ENCODE measurements around the gene THAP4.

THAP4 gene

DNA sequence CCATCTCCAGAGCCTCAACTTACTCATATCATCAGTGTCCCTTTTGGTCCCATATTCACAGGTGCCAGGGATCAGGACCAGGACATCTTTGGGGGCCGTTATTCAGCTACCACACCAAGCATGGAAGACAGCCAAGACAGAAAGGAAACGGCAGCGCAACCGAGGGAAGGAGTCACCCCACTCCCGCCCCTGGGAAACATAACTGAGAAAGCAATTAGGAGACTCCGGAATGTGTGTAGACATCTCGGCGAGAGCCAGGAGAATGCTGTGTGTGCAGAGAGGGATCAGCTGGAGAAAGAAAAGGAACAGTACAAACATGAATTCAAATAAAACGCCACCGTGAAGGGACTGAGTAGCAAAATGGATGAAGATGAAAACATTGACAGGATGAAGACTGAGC lies 91.9 kb downstream of the THAP4 start:
- no peak for TF ChIP-seq CTCF (IDR thresholded peaks at IDR 0.05)

DNA sequence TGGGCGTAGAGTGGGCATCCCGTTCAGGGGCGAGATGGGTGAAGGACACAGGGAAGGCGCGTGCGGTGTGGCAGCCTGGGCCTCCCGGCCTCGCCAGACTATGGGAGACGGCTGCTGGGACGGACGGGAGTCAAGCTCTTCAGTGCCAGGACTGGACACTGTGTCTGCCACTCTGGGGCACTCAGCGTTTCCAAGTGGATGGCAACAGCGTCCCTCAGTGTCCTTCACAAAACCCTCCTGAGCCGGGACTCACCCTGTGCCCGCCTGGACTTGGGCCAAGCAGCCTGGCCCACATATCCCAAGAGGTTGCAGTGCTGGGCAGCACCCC lies 94.7 kb downstream of the THAP4 start:
- no peak for TF ChIP-seq CTCF (IDR thresholded peaks at IDR 0.05)

- no peak for TF ChIP-seq CTCF (IDR thresholded peaks at IDR 0.05)
Measured at GRCh38 chr2:241541564-241542277, 95.2 kb downstream of the THAP4 start.

- TF ChIP-seq CTCF (IDR thresholded peaks at IDR 0.05): no peak
Measured at GRCh38 chr2:241540771-241541561, 96.0 kb downstream of the THAP4 start.

GRCh38 chr2:241540401-241540770 lies 96.6 kb downstream of the THAP4 start:
- TF ChIP-seq CTCF (IDR thresholded peaks at IDR 0.05): no peak

GRCh38 chr2:241539616-241540374 lies 97.2 kb downstream of the THAP4 start:
- no peak for TF ChIP-seq CTCF (IDR thresholded peaks at IDR 0.05)

- no peak for TF ChIP-seq CTCF (IDR thresholded peaks at IDR 0.05)
Measured at GRCh38 chr2:241538838-241539615, 97.9 kb downstream of the THAP4 start.

All from LNCAP (cell line).